ENCODE data around the gene KRTAP4-8.

DNA sequence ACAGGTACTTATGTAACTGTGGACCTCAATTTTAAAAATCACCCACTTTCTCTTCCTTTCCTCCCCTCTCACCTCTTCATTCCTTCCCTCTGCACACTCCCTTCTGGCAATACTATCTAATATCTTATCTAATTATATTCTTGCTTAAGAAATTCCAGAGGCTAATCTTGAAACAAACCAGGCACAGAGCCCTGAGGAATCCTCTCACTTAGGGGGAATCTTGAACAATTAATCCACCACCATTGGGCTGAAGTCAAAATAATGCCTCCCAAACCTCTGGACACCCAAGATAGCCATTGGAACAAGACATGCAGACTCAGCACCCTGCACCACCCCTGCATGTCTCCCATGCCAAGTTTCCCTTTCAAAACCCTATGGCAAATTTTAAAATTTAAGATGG lies 43.4 kb upstream of the KRTAP4-8 start:
- TF ChIP-seq CTCF (IDR thresholded peaks at IDR 0.05; ENCODE audit: low read depth, low read length, poor library complexity, severe bottlenecking), result no peak
- TF ChIP-seq EZH2phosphoT487 (IDR thresholded peaks at IDR 0.05; ENCODE audit: borderline replicate concordance, low read length), result no peak
